ENCODE measurements around the gene SEMA3G. TPM values are rescaled to one million over a fixed set of nuclear protein-coding genes. Genes with fewer than 3 reads are reported as not detected.

Gene SEMA3G
- polyA plus RNA-seq, 1 donor from 2014 or later: not detected

DNA sequence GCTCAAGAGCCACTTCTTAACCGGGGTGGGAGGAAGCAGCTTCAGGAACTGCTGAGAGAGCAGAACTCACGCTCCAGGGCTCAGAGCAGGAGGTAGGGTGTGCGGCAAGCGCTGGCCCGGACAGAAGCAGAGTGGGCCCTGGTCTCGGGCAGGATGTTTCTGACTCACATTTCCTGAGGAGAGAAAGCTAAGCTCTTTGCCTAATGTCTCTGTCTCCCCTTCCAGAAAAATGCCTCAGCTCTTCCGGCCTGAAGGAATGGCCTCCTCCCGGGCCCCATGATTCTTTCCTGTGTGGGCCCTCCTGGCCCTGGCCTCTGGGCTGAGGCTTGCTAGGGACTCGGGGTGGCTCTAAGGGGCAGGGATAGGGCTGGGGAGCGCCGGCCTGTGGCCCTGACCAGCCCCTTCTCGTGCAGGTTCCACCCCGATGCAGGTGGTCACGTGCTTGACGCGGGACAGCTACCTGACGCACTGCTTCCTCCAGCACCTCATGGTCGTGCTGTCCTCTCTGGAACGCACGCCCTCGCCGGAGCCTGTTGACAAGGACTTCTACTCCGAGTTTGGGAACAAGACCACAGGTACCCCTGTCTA, 46.1 kb upstream of the SEMA3G start:
- Histone ChIP-seq H3K27me3 (ENCODE audit: insufficient read depth, low read depth, low read length) (no peaks in the 10 kb centered on the region), H4K20me1 (ENCODE audit: insufficient read depth) (no peaks in the 10 kb centered on the region), H3K9me3 (ENCODE audit: low read length) (no peaks in the 10 kb centered on the region), H3F3A (ENCODE audit: insufficient read depth, low read length, poor library complexity, severe bottlenecking) (no peaks in the 10 kb centered on the region), H3K79me2 (replicated peaks; ENCODE audit: insufficient read depth, low read length) (no peaks in the 10 kb centered on the region), H3K27ac (ENCODE audit: low read length) (no peak overlapping the region), H2AFZ (ENCODE audit: low read depth, low read length) (no peak overlapping the region), H3K4me2 (ENCODE audit: low read length) (no peak overlapping the region), H3K36me3 (ENCODE audit: insufficient read depth, low read length) (no peaks in the 10 kb centered on the region), H3K9me2 (ENCODE audit: insufficient read depth, low read length) (no peaks in the 10 kb centered on the region), H3K4me3 (ENCODE audit: low read length) (no peak overlapping the region), H3K9ac (ENCODE audit: low read length) (no peak overlapping the region)
- TF ChIP-seq SMC3 (conservative IDR thresholded peaks at IDR 0.05; ENCODE audit: poor library complexity) (no peak), MXI1 (conservative IDR thresholded peaks at IDR 0.05; ENCODE audit: poor library complexity, severe bottlenecking) (no peak), POLR2AphosphoS5 (IDR thresholded peaks at IDR 0.05) (no peak), EP300 (conservative IDR thresholded peaks at IDR 0.05; ENCODE audit: poor library complexity, severe bottlenecking) (no peak), EZH2 (IDR thresholded peaks at IDR 0.05; ENCODE audit: borderline replicate concordance, insufficient read depth, low read length, poor library complexity, severe bottlenecking) (no peak), RAD21 (conservative IDR thresholded peaks at IDR 0.05) (no peak), TAF1 (IDR thresholded peaks at IDR 0.05; ENCODE audit: low read depth) (no peak)
- TF ChIP-seq, protein P1, sequence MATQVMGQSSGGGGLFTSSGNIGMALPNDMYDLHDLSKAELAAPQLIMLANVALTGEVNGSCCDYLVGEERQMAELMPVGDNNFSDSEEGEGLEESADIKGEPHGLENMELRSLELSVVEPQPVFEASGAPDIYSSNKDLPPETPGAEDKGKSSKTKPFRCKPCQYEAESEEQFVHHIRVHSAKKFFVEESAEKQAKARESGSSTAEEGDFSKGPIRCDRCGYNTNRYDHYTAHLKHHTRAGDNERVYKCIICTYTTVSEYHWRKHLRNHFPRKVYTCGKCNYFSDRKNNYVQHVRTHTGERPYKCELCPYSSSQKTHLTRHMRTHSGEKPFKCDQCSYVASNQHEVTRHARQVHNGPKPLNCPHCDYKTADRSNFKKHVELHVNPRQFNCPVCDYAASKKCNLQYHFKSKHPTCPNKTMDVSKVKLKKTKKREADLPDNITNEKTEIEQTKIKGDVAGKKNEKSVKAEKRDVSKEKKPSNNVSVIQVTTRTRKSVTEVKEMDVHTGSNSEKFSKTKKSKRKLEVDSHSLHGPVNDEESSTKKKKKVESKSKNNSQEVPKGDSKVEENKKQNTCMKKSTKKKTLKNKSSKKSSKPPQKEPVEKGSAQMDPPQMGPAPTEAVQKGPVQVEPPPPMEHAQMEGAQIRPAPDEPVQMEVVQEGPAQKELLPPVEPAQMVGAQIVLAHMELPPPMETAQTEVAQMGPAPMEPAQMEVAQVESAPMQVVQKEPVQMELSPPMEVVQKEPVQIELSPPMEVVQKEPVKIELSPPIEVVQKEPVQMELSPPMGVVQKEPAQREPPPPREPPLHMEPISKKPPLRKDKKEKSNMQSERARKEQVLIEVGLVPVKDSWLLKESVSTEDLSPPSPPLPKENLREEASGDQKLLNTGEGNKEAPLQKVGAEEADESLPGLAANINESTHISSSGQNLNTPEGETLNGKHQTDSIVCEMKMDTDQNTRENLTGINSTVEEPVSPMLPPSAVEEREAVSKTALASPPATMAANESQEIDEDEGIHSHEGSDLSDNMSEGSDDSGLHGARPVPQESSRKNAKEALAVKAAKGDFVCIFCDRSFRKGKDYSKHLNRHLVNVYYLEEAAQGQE (IDR thresholded peaks at IDR 0.05; ENCODE audit: borderline replicate concordance): no peak
- TF ChIP-seq, protein P2, sequence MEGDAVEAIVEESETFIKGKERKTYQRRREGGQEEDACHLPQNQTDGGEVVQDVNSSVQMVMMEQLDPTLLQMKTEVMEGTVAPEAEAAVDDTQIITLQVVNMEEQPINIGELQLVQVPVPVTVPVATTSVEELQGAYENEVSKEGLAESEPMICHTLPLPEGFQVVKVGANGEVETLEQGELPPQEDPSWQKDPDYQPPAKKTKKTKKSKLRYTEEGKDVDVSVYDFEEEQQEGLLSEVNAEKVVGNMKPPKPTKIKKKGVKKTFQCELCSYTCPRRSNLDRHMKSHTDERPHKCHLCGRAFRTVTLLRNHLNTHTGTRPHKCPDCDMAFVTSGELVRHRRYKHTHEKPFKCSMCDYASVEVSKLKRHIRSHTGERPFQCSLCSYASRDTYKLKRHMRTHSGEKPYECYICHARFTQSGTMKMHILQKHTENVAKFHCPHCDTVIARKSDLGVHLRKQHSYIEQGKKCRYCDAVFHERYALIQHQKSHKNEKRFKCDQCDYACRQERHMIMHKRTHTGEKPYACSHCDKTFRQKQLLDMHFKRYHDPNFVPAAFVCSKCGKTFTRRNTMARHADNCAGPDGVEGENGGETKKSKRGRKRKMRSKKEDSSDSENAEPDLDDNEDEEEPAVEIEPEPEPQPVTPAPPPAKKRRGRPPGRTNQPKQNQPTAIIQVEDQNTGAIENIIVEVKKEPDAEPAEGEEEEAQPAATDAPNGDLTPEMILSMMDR (IDR thresholded peaks at IDR 0.05; ENCODE audit: poor library complexity, severe bottlenecking): no peak

DNA sequence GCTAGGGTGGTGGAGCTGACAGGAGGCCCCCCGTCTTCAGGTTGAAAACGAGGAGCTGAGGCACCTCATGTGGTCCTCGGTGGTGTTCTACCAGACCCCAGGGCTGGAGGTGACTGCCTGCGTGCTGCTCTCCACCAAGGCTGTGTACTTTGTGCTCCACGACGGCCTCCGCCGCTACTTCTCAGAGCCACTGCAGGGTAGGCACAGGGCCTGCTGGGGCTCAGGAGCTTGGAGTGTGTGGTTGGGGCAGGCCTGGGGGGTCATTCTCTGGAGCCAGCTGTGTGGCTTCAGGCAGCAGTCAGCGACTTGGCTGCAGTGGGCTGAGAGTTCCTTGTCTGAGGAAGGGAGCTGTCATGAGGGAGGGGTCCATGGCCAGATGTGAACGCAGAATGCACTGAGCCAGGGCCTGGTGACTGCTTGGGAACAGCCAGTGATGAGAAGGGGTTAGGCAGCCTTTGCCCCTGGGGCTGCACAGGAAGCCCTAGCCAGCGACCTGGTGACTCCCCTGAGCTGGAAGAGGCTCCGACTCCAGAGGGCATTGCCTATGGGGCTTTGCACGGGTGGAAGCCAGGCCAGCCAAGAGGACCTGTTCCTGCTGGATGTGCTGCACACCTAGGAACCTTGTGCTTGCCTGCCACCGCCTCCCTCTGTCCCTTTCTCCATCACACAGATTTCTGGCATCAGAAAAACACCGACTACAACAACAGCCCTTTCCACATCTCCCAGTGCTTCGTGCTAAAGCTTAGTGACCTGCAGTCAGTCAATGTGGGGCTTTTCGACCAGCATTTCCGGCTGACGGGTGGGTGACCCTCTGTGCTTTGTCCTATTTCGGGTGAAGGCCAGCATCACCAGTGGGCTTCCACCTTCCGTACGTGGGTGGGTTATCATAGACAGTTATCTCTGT, 45.4 kb upstream of the SEMA3G start:
- Histone ChIP-seq H3F3A (ENCODE audit: insufficient read depth, low read length, poor library complexity, severe bottlenecking) (no peaks in the 10 kb centered on the region), H3K36me3 (ENCODE audit: insufficient read depth, low read length) (no peaks in the 10 kb centered on the region), H3K27ac (ENCODE audit: low read length) (no peak overlapping the region), H3K9me2 (ENCODE audit: insufficient read depth, low read length) (no peaks in the 10 kb centered on the region), H3K79me2 (replicated peaks; ENCODE audit: insufficient read depth, low read length) (no peaks in the 10 kb centered on the region), H2AFZ (ENCODE audit: low read depth, low read length) (no peak overlapping the region), H3K9ac (ENCODE audit: low read length) (no peak overlapping the region), H3K9me3 (ENCODE audit: low read length) (no peaks in the 10 kb centered on the region), H3K27me3 (ENCODE audit: insufficient read depth, low read depth, low read length) (no peaks in the 10 kb centered on the region), H3K4me3 (ENCODE audit: low read length) (no peak overlapping the region), H3K4me2 (ENCODE audit: low read length) (no peak overlapping the region), H4K20me1 (ENCODE audit: insufficient read depth) (no peaks in the 10 kb centered on the region)
- TF ChIP-seq EZH2 (IDR thresholded peaks at IDR 0.05; ENCODE audit: borderline replicate concordance, insufficient read depth, low read length, poor library complexity, severe bottlenecking) (no peak), SMC3 (conservative IDR thresholded peaks at IDR 0.05; ENCODE audit: poor library complexity) (no peak), EP300 (conservative IDR thresholded peaks at IDR 0.05; ENCODE audit: poor library complexity, severe bottlenecking) (no peak), POLR2AphosphoS5 (IDR thresholded peaks at IDR 0.05) (peak; percentile 9)
- TF ChIP-seq, protein P1 (IDR thresholded peaks at IDR 0.05; ENCODE audit: borderline replicate concordance): no peak

All from neural cell (in vitro differentiated cells).